Adrenal gland (tissue), 12 donors: ENCODE results near the gene NFATC4. TPM values are rescaled to one million over a fixed set of nuclear protein-coding genes. Genes with fewer than 3 reads are reported as not detected.

ENCODE experiments used
- DNase-seq, 7 donors: peaks; one replicate each; pipeline ENCODE4 v3.0.0-alpha.2; 2019 to 2020
- H3K27ac ChIP-seq, 5 donors: fragments of 200-600 bp; sonication (generic) in 4 of 5; 1 replicate in 3 of 5; 2 replicates in 2 of 5; pipeline versions ENCODE4 v1.5.1 to v1.8.0; 2016 to 2020; ENCODE audit warnings: mild to moderate bottlenecking in 1 of 5
- H3K27me3 ChIP-seq: fragments of 200-600 bp; 2 replicates; pipeline ENCODE4 v1.8.0; 2021
- H3K36me3 ChIP-seq, 2 donors: fragments of 200-600 bp; replicated peaks in 1 of 2; 1 replicate in 1 of 2; 2 replicates in 1 of 2; pipeline versions ENCODE4 v1.5.1 to v1.8.0; 2018 to 2022
- H3K4me1 ChIP-seq, 2 donors: fragments of 200-600 bp; replicated peaks in 1 of 2; 1 replicate in 1 of 2; 2 replicates in 1 of 2; pipeline versions ENCODE4 v1.5.1 to v1.8.0; 2018 to 2021
- H3K4me3 ChIP-seq, 4 donors: fragments of 200-600 bp; sonication (generic) in 3 of 4; one replicate each; pipeline ENCODE4 v1.5.1; 2016 to 2018
- H3K9me3 ChIP-seq, 3 donors: fragments of 200-600 bp; sonication (generic) in 1 of 3; replicated peaks in 1 of 3; 1 replicate in 2 of 3; 2 replicates in 1 of 3; pipeline versions ENCODE4 v1.5.1 to v1.8.0; 2016 to 2021
- POLR2A ChIP-seq, 2 donors: fragments of 450-650 bp; IDR thresholded peaks; one replicate each; pipeline ENCODE4 v1.6.1; 2017; ENCODE audit warnings: antibody characterized with exemption in 2 of 2, mild to moderate bottlenecking in 2 of 2, moderate library complexity in 1 of 2
- WGBS, 4 donors: extraction: QIAGEN DNeasy Blood & Tissue Kit in 2 of 4; methylation state at CpG; one replicate each; pipeline versions ENCODE4 v1.1.5 to v1.1.7; 2013 to 2017; 5-methylcytosine and 5-hydroxymethylcytosine counted together
- intact Hi-C, 2 donors: fragments of 100-400 bp; cut with DNase I; formaldehyde crosslinking; loops; one replicate each; pipeline versions ENCODE4 v1.14.1 to v1.15.0; 2022 to 2023
- polyA plus RNA-seq, 3 donors: library from polyadenylated mRNA; stranded (reverse); fragments of 200-250 nt in 2 of 3; fragments of 350-450 nt in 1 of 3; fragmentation: Illumina TruSeq in 1 of 3; extraction: RNeasy Lipid Tissue Mini Kit (QIAGEN cat#74804) in 1 of 3; gene quantifications; one replicate each; pipeline ENCODE4 v1.2.3, GENCODE V29; 2013 to 2014
- total RNA-seq, 9 donors: library from RNA; depleted of rRNA in 4 of 9; stranded (reverse); fragments of >200 nt in 4 of 9; fragments of 120-200 nt in 1 of 9; fragmentation: NEBNext Ultra II Directional in 1 of 9; extraction: Animal tissue kit (Norgen Biotek cat#: 25700) in 1 of 9; gene quantifications; one replicate each; pipeline versions ENCODE4 v1.1.0 to v1.2.4, GENCODE V29; 2013 to 2023
- TF ChIP-seq, protein P1 (sequence below), 6 experiments: fragments of 450-650 bp in 4 of 6; fragments of 200-600 bp in 2 of 6; sonication (generic) in 1 of 6; IDR thresholded peaks; 1 replicate in 5 of 6; 2 replicates in 1 of 6; pipeline versions ENCODE4 v1.5.1 to v1.8.0; 2016 to 2021; ENCODE audit warnings: antibody characterized with exemption in 6 of 6, mild to moderate bottlenecking in 2 of 6, moderate library complexity in 1 of 6
- donor health status: healthy with polysubstance abuse.
- donor health status: Bipolar disorder and iron deficiency.
- donor health status: DM: yes; HTN: yes; CAD: no.
- donor health status: DM: no; HTN: no; CAD: no.
- donor health status: DM: no; HTN: no; CAD: no.
- donor health status: DM: yes; HTN: yes; CAD: no.

The NFATC4 gene
- total and polyA plus RNA-seq, 12 donors = 11.8 to 505 (median 59.8) TPM

DNA sequence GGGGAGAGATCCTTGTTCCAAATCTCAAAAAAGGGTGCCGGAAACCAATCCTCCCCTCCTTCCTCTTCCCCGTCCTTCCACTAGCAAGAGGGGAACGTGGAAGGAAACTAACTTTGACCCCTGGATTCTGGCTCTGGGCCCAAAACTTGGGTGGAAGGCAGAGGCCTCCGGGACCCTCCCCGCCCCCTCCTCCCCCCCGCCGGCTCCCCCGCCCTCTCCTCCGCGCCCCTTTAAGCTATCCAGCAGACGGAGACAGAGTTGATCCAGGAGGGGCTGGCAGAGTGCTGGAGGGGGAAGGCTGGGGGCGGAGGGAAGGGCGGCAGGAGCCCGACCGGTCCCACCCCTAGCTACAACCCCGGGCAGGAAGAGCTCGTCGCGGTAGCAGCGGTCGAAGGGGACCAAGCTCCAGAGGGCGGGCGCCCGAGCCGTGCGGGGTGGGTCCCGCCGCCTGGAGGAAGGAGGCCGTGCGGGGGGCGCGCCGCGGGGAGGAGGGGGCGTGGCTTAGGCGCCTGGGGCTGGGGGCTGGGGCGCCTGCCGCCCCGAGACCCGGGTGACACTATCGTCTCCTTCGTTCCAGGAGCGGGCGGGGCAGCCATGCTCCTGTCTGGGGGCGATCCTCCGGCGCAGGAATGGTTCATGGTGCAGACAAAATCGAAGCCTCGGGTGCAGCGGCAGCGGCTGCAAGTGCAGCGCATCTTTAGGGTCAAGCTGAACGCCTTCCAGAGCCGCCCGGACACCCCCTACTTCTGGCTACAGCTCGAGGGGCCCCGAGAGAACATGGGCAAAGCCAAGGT lies 30.9 kb downstream of the NFATC4 start, which contains the start of gene NYNRIN:
TSS of gene NYNRIN (plus strand) at position 351 of the 794 bp plus-strand sequence. CDS start at position 595, 244 bp downstream.
- Histone ChIP-seq H3K27ac (peak within 1 kb of the TSS in 3 of 5 donors; percentile 10 to 82 (median 56)), H3K4me1 (peaks cover 8 to 34% of the 10 kb centered on the region in 2 donors), H3K36me3 (no peaks in the 10 kb centered on the region), H3K27me3 (no peaks in the 10 kb centered on the region), H3K9me3 (no peaks in the 10 kb centered on the region), H3K4me3 (peak within 1 kb of the TSS in 2 of 4 donors; percentile 41 to 88)
- DNase-seq = peak in 5 of 7 donors; percentile 35 to 53 (median 40)
- TF ChIP-seq, protein P1, sequence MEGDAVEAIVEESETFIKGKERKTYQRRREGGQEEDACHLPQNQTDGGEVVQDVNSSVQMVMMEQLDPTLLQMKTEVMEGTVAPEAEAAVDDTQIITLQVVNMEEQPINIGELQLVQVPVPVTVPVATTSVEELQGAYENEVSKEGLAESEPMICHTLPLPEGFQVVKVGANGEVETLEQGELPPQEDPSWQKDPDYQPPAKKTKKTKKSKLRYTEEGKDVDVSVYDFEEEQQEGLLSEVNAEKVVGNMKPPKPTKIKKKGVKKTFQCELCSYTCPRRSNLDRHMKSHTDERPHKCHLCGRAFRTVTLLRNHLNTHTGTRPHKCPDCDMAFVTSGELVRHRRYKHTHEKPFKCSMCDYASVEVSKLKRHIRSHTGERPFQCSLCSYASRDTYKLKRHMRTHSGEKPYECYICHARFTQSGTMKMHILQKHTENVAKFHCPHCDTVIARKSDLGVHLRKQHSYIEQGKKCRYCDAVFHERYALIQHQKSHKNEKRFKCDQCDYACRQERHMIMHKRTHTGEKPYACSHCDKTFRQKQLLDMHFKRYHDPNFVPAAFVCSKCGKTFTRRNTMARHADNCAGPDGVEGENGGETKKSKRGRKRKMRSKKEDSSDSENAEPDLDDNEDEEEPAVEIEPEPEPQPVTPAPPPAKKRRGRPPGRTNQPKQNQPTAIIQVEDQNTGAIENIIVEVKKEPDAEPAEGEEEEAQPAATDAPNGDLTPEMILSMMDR (IDR thresholded peaks at IDR 0.05) = no peak
- TF ChIP-seq POLR2A (IDR thresholded peaks at IDR 0.05) = no peak
- intact Hi-C loops = no loop called here
- WGBS, 4 donors = 1 to 19% (median 6%) methylated on average over 5 to 56 of the region's 57 CpGs

DNA sequence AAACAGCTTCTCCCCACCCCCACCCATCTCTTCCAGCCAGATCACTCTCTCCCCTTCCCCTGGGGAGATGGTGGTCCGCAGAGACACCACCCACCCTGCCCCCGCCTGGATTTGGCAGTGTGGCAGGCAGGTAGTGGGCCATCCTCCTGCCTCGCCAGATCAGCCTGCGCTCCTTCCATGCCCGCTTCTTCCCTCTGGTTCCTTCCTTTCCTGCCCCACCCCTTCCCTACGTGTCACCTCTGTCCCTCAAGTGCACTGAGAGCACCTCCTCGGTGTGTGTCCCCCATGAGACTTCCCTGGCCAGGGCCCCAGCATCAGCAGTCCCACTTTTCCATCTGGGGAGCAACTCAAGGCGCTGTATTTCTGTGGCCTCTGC lies 31.5 kb downstream of the NFATC4 start:
- DNase-seq = peak in 1 of 7 donors; percentile 6
- peaks cover 8 to 40% of the 10 kb centered on the region in 2 donors for H3K4me1 ChIP-seq
- intact Hi-C loops = no loop called here
- H3K9me3 ChIP-seq = no peaks in the 10 kb centered on the region
- no peaks in the 10 kb centered on the region for H3K36me3 ChIP-seq
- WGBS, 4 donors = 44 to 59% (median 50%) methylated on average over 6 to 8 of the region's 8 CpGs
- H3K27ac ChIP-seq = peak overlapping the region in 3 of 5 donors; percentile 10 to 82 (median 56)
- H3K27me3 ChIP-seq = no peaks in the 10 kb centered on the region
- H3K4me3 ChIP-seq = peak overlapping the region in 2 of 4 donors; percentile 41 to 88
- TF ChIP-seq, protein P1 (IDR thresholded peaks at IDR 0.05) = no peak
- TF ChIP-seq POLR2A (IDR thresholded peaks at IDR 0.05) = no peak

DNA sequence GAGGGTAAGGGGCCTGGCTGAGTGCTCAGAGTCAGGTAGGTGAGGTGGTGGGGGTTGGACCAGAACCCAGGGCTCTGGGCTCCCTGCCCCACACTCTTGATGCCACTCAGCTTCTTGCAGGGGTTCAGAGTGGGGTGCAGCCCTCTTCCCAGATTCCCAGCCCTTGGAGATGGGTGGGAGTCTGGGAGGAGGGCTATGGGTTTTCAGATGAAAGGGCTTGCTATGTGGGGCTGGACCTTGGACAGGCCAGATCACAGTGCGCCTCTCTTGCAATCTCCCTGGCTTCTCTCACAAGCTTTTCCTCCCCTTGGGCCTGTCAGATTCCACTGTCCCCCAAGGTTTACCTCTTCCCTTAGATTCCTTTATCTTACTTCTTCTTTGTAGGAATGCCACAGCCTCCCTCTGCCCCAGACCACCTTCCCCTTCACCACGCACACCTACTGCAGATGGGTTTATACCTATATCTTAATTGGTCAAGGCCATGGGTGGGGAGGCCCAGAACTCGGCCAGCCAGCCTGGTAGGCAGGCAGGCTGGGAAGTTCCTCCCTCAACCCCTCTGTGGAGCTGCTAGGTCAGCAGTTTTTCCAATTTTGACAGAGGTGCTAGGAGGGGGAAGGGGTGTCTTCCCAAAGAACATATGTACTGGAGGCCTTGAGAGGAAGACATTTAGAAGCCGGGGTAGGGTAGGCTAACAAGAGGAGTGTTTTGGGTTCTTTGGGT lies 32.2 kb downstream of the NFATC4 start:
- peak overlapping the region in 2 of 5 donors; percentile 56 to 82 for H3K27ac ChIP-seq
- intact Hi-C loops = no loop called here
- 54 to 64% (median 57%) methylated on average over 4 of the region's 4 CpGs for WGBS, 4 donors

More for the DNA sequence above, 32.2 kb downstream of the NFATC4 start:
- peaks cover 8 to 40% of the 10 kb centered on the region in 2 donors for H3K4me1 ChIP-seq
- no peak for TF ChIP-seq POLR2A (IDR thresholded peaks at IDR 0.05)
- TF ChIP-seq, protein P1 (IDR thresholded peaks at IDR 0.05) = no peak
- DNase-seq = peak in 1 of 7 donors; percentile 10
- H3K36me3 ChIP-seq = no peaks in the 10 kb centered on the region
- no peaks in the 10 kb centered on the region for H3K27me3 ChIP-seq
- H3K4me3 ChIP-seq = peak overlapping the region in 1 of 4 donors; percentile 88
- H3K9me3 ChIP-seq = no peaks in the 10 kb centered on the region
